GM19452 (cell line): ENCODE results near the gene CADM2.
"Not testable (repeated sequence)": the region's sequence is repeated elsewhere in the genome, so short reads cannot be mapped to it uniquely, and the experiment has no call there.

Source experiments
- ATAC-seq: cut with Tn5 transposase; IDR thresholded peaks from one replicate; pipeline ENCODE4 v1.9.1; 2021; ENCODE audit not compliant: unreplicated experiment

Gene CADM2

GRCh38 chr3:85881833-85882393 lies 923.1 kb downstream of the CADM2 start:
- ATAC-seq, result no peak

DNA sequence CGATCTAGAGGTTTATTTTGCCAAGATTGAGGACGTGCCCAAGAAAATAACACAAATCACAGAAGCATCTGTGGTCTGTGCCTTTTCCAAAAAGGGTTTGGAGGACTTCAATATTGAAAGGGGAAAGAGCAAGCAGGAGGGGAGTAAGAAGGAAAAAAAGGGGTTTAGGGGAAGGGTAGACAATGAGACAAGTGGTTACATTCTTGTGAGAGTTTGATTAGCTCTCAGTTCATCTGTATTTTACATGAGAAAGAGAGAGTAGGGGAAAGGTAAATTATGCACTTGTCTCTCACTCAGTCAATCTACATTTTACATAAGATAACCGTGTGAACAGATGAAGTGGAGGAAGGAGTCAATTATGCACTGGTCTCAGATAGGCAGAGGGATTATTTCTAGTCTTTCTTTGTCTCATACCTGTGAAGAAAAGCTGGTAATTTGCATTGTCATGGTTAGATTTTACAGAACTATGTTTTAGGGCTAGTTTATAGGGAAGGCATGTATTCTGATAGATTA lies 931.3 kb downstream of the CADM2 start:
- no peak for ATAC-seq

GRCh38 chr3:85903434-85903833 lies 944.6 kb downstream of the CADM2 start:
- ATAC-seq, result no peak

DNA sequence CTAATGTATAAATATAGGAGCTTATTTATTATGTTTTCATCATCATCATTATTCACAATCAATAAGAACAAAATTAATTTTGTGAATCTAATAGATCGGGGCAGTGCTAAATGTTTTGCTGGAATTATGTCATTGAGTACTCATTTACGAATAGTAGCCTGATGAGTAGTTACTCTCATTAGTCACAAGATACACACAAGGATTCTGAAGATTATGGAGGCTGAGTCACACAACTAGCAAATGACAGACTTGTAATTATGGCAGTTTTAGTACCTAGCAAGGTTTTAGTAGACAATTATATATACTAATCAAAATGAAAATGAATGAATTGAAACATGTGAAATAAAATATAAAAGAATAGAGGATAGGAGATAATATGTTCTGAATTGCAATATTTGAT lies 954.2 kb downstream of the CADM2 start:
- ATAC-seq, result no peak

GRCh38 chr3:85922374-85922773 lies 963.6 kb downstream of the CADM2 start:
- no peak for ATAC-seq

DNA sequence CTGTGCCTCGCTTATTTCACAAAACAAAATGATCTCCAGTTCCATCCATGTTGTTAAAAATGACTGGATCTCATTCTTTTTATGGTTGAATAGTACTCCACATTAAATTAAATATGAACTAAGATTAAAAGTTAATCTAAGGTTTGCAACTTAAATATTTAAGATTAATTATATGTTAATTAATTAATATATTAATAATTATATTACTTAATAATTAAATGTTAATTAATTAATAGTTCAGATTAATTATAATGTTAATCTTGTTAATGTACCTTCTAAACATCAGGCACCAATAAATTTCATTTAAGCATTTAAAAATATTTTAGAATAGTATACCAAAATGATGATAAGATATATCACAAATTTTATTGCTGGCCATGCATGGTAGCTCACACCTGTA lies 971.9 kb downstream of the CADM2 start:
- ATAC-seq, result no peak

DNA sequence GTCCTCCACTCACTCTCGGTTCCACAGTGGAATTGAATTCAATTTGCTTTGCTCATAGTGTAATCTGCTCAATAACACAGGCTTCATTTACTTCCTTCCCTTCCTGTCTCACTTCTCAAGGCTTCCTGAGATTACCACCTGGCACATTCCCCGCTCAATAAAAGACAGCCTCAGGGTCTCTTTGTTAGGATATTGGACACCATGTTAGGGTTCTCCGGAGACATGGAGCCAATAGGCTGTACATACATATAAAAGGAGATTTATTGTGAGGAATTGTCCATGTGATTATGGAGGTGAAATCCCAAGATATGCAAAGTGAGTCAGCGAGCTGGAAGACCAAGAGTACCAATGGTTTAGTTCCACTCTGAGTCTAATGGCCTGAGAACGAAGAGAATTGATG lies 974.5 kb downstream of the CADM2 start:
- no peak for ATAC-seq

DNA sequence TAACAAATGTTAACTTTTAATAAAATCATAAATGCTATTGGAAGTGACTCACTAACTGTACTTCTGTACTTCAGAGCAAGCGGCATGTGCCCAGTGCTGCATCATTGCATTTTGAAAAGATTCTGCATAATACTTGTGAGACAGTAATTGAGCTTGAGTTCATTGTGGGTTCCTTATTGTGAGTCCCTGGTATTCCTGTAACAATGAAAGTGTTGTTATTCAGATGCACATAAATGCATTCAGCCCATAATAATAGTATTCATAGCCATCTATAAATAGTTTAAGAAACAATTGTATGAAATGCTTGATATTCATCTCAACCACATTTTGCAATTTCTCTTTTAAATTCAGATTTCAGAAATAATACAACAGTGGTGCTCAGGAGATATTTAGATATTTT lies 976.4 kb downstream of the CADM2 start:
- ATAC-seq, result no peak

DNA sequence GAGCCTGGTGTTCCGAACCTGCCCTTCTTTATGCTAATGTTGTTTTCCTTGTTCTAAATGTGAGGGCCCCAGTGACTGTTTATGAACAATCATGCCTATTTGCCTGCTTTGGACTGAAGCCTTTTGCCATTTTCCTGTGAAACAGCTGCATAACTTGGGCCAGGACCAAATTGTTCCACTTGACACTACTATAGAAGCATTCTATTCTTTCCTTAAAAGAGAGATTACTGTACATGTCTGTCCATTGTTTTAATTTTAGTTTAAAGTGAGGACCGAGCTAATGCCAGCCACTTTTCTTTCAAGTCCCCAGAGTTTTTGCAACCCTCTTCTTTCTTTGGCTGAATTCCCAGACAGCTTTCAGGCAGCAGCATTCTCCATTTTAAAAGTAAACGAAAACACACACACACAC lies 980.3 kb downstream of the CADM2 start:
- no peak for ATAC-seq

GRCh38 chr3:85950435-85950834 lies 991.6 kb downstream of the CADM2 start:
- no peak for ATAC-seq

GRCh38 chr3:85960793-85961192 lies 1002.0 kb downstream of the CADM2 start:
- no peak for ATAC-seq

- no peak for ATAC-seq
These were observed 1019.0 kb downstream of the CADM2 start for GRCh38 chr3:85977615-85978338.

- no peak for ATAC-seq
These were observed 1020.2 kb downstream of the CADM2 start for GRCh38 chr3:85979034-85979433.

DNA sequence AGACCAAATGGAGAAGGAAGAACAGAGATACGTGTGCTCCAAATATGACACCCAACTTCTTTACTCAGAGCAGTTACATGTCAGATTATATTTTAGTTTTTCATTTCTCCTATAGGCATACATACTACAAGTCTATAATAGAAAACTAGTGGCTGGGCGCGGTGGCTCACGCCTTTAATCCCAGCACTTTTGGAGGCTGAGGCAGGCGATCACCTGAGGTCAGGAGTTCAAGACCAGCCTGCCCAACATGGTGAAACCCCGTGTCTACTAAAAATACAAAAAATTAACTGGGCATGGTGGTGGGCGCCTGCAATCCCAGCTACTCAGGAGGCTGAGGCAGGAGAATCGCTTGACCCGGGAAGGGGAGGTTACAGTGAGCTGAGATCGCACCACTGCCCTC lies 1030.8 kb downstream of the CADM2 start:
- not testable (repeated sequence) for ATAC-seq

DNA sequence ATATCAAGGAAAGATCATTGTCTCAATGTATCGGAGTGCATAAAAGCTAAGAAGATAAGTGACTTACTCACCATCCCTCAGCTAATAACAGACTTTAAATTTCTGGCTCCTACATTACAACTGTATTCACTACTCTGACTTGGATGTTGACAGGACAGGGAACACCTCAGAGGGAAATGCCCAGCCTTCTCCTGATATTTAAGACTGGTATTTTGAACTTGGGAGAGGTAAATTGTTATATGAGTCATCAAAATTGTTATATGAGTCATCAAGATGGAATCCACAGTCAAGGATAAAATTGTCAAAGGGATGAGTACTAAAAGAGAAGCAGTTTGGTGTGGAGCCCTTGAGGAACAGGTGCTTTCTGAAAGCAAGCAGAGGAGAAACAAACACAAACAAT lies 1070.8 kb downstream of the CADM2 start:
- ATAC-seq, result no peak

DNA sequence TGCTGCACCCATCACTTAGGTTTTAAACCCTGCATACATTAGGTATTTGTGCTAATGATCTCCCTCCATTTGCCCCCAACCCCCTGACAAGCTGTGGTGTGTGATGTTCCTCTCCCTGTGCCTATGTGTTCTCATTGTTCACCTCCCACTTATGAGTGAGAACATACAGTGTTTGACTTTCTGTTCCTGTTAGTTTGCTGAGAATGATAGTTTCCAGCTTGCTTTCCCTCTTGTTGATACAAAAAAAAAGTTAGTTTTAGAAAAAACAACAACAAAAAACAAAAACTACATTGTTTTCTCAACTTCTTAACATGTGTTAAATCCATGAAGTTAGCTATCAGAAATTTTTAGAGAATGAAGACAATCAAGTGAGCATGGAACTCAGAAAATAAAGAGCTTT lies 1079.1 kb downstream of the CADM2 start:
- no peak for ATAC-seq

GRCh38 chr3:86046436-86047136 lies 1087.8 kb downstream of the CADM2 start:
- no peak for ATAC-seq

DNA sequence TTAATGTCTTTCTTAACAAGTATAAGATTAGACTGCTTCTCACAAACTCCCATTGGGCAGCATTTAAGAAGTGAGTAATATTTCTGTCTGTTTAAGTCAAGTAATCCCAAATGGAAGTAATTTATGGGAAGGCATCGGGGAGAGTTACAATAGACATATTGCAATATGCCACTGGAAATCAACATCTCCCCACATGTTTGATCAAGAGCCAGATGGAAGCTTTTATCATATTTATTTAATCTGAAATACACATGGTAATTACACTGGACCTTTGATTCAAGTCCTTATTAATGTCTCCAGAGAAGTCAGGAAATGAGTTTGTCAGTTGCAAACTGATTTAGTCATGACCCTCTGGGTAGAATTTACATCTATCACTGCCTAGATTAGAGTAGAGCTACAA lies 1088.4 kb downstream of the CADM2 start:
- ATAC-seq, result no peak

DNA sequence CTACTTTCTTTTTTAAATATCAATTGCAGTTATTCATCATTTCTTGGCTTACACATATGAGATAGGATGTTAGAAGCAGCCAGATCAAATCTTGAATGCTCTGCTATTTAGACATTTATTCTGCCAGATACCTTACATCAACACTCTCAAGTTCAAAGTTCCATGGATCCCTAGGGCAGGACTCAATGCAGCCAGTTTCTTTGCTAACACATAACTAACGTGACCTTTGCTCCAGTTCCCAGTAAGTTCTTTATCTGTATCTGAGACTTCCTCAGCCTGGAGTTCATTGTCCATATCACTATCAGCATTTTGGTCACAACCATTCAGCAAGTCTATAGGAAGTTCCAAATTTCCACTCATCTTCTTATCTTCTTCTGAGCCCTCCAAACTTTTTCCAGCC lies 1092.3 kb downstream of the CADM2 start:
- no peak for ATAC-seq

- no peak for ATAC-seq
These were observed 1097.2 kb downstream of the CADM2 start for GRCh38 chr3:86056032-86056431.

- ATAC-seq, result no peak
These were observed 1098.2 kb downstream of the CADM2 start for GRCh38 chr3:86056962-86057361.

GRCh38 chr3:86073799-86074198 lies 1115.0 kb downstream of the CADM2 start:
- no peak for ATAC-seq
